HG02623 (cell line): ENCODE results near the gene KLK4.
"Not testable (repeated sequence)": the region's sequence is repeated elsewhere in the genome, so short reads cannot be mapped to it uniquely, and the experiment has no call there.

ENCODE experiments used
- ATAC-seq: cut with Tn5 transposase; IDR thresholded peaks from one replicate; pipeline ENCODE4 v1.9.1; 2021; ENCODE audit warnings: moderate library complexity; ENCODE audit not compliant: unreplicated experiment

Gene KLK4

DNA sequence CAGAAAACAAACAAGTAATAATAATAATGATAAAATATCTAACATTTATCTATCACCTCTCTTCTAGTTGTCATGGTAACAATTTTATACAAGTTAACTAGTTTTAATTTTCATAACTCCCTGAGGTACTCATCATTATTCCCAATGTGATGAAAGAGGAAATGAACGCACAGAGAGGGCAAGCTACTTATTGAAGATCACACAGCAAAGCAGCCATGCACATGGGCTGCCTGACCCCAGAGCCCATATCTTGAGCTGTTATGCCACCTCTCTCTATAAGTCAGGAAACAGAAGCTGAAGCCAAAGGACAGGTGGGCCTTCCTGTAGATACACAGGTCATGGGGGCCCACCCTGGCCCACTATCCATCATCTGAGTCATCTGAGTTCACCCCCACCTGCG lies 4.9 kb upstream of the KLK4 start:
- ATAC-seq, result no peak

GRCh38 chr19:50912727-50913716 lies 1.8 kb upstream of the KLK4 start:
- ATAC-seq, result no peak

DNA sequence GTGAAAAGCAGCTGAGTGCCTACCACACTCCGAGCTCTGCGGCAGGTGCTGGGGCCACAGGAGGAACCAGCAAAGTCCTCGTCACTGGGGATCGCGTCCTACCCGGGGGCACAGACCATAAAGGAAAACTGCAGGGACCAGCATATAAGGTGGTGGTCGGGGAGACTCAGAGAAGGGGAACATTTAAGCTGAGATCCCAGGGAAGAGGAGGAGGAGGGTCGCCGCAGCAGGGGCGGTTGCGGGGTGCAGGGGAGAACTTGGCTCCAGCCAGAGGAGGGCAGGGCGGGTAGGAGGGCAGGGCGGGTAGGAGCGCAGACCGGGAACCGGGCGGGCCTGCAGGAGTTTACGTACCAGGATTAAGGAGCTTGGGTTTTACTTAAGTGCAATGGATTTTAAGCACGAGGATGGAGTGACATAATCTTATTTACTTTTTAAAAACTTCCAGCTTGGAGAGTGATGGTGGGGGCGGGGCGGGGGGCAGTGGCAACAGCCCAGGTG lies 956 bp upstream of the KLK4 start:
- ATAC-seq, result no peak

DNA sequence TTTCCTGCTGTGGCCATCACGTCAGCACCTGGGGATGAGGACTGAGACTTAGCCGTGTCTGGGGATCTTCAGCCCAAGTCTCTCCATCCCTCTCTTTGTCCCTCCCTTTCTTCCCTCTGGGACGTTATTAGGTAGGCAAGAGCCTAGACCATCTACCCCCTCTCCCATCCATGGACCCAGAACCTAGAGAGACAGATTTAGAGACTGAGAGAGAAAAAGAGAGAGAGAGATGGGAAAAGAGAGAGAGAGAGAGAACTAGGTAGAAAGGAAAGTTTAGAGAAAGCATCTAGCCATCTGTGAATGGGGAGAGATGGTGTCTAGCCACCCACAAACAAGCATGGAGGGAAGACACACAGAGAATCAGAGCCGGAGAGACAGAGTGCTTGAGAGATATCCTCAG lies 473 bp downstream of the KLK4 start:
- no peak for ATAC-seq

DNA sequence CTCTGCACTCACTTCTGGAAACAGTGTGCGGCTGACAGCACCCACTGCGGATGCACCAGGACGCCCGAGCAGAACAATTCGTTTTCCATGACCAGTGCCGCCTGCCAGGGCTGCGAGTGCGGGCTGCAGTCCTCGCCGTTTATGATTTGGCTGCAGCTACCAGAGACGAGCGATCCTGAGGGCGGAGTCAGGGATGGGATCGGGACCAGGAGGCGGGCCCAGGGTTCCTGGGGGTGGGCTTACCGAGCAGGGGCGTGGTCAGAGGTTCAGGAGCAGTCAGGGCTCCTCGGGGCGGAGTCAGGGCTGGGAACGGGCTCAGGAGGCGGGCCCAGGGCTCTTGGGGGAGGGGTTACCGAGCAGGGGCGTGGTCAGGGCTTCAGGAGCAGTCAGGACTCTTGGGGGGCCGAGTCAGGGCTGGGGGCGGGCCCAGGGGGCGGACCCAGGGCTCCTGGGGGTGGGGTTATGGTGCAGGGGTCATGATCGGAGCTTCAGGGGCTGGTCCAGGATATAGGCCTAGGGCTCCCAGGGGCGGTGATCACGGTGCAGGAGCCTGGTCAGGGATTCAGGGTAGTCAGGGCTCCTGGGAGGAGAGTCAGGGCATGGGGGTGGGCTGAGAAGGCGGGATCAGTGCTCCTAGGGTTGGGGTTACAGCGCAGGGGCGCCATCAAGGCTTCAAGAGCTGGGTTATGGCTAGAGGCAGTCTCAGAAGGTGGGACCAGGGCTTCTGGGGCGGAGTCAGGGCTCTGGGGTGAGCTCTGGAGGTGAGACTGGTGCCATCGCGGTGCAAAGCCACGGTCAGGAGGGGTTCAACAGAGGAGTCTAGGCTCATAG lies 1.7 kb downstream of the KLK4 start:
- peak; percentile 45 for ATAC-seq

GRCh38 chr19:50908336-50908735 lies 2.9 kb downstream of the KLK4 start:
- ATAC-seq, result no peak

GRCh38 chr19:50906217-50906616 lies 5.0 kb downstream of the KLK4 start:
- no peak for ATAC-seq

- no peak for ATAC-seq
Measured at GRCh38 chr19:50902640-50903039, 8.6 kb downstream of the KLK4 start.

- no peak for ATAC-seq
Measured at GRCh38 chr19:50899569-50899968, 11.6 kb downstream of the KLK4 start.

GRCh38 chr19:50898018-50898417 lies 13.2 kb downstream of the KLK4 start:
- no peak for ATAC-seq

- ATAC-seq, result no peak
Measured at GRCh38 chr19:50897612-50898011, 13.6 kb downstream of the KLK4 start.

DNA sequence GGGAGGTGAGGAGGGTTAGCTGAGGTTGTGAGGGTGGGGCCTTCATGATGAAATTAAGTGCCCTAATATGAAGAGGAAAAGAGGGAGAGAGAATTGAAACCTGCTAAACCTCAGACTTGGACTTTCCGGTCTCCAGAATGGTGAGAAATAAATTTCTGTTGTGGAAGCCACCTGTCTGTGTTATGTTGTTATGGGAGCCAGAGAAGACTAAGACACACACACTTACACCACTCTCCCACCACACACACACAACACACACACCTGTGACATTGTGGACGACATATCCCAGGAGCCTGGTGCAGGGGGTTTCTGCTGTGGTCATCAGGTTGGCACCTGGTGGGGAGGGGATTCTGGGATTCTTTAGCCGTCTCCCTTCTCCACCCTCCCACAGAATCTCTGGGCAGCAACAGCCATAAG lies 14.0 kb downstream of the KLK4 start:
- ATAC-seq, result peak; percentile 6

DNA sequence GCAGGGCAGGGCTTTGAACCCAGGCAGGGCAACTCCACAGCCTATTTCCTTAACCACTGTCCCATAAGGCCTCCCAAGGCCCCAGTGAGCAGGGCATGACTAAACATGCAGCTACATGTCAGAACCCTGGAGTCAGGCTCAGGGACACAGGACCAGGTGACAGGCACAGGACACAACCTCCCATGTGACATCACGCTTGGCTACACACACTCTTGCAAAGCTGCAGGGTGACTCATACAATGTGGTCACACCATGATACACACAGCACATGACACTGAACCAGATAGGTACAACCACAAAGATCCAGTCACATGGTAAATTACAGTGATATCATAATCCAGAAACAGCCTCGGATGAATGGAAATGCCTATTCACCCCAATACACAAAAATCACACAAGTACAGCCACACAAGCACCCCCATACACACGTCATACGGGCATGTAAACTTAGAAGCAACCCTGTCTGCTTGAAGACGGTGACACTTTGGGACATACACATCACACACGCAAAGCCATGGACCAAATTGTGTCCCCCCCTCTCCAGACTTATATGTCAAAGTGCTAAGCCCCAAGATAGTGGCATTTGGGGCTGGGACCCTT lies 14.5 kb downstream of the KLK4 start:
- peak; percentile 71 for ATAC-seq

DNA sequence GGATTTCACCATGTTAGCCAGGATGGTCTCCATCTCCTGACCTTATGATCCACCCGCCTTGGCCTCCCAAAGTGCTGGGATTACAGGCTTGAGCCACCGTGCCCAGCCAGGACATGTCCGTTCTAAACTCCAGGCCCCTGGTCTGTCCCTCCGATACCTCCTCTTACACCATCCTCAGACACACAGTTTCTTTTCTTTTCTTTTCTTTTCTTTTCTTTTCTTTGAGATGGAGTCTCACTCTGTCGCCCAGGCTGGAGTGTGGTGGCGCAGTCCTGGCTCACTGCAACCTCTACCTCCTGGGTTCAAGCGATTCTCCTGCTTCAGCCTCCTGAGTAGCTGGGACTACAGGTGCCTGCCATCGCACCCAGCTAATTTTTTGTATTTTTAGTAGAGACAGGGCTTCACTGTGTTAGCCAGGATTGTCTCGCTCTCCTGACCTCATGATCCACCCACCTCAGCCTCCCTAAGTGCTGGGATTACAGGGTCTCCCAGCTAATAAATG lies 15.1 kb downstream of the KLK4 start:
- not testable (repeated sequence) for ATAC-seq

GRCh38 chr19:50894478-50895356 lies 16.5 kb downstream of the KLK4 start:
- ATAC-seq, result no peak

- no peak for ATAC-seq
Measured at GRCh38 chr19:50893047-50893736, 18.0 kb downstream of the KLK4 start.

GRCh38 chr19:50891253-50891625 lies 20.0 kb downstream of the KLK4 start:
- no peak for ATAC-seq

- ATAC-seq, result no peak
Measured at GRCh38 chr19:50890422-50891252, 20.6 kb downstream of the KLK4 start.

DNA sequence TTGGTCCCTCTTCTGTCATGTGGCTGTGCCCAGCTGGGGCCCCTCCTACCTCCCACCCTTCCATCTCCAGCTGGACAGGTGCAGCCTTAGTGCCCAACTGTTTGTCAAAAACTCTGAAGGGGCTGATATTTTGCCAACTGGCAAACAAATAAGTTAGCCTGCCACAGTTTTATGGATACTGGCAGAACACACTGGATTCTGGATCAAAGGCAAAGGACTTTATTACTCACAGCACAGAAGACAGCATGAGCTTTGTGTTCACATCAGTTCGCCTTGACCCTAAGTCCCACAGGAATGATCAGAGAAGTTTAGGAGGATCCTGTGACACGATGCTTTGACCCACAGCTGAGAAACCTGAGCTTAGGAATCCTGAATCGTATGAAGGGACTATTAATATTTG lies 21.6 kb downstream of the KLK4 start:
- ATAC-seq, result no peak
